K562 treated with DMSO at 1 percent for 4 hours (cell line): ENCODE measurements around the gene STT3A. TPM values are rescaled to one million over a fixed set of nuclear protein-coding genes. Genes with fewer than 3 reads are reported as not detected.

Experiments used
- total RNA-seq: library from RNA; unstranded; fragments of 300-600 nt; gene quantifications from 2 replicates; pipeline ENCODE4 v1.2.3, GENCODE V29; 2022; ENCODE audit not compliant: insufficient read depth

The STT3A gene
- total RNA-seq, result 143 and 190 TPM in 2 replicates

DNA sequence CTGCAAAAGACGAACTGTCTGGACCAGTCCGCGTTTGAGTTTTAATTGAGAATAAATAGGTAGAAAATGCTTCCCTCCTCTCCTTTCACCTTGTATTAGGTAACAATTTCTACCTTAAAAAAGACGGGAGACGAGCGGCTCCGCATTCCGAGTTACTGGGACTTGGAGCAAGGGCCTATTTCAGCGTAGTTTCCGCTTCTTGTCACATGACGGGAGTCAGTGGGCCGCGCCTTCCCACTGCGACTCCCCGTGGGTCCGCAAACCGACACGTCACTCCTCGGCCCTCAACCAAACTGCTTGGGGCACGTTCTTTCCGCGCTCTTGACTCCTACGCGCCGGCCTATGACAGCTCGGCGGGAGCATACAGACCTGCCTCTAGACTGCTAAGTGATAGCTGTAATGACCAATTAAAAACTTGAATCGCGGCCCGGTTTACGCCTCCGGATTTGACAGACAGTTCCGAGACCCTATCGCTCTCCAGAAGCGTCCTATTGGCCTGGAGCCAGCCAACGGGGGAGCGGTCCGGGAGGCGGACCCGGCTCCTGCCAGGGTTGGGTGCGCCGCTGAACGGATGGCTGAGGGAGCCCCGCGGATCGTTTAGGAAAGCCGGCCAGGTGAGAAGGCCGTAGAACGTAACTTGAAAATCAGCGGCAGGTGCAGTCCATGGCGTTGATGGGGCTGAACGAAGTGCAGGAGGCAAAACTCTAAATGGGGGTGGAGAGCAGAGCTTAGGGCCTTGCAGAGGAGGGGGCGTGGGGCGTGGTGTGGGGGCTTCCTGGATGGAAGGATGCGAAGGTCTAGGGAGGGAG is at the start of gene STT3A:
STT3A (plus strand) TSS at position 548 of the 809 bp plus-strand sequence. CDS start 3,064 bp downstream, outside the sequence.

DNA sequence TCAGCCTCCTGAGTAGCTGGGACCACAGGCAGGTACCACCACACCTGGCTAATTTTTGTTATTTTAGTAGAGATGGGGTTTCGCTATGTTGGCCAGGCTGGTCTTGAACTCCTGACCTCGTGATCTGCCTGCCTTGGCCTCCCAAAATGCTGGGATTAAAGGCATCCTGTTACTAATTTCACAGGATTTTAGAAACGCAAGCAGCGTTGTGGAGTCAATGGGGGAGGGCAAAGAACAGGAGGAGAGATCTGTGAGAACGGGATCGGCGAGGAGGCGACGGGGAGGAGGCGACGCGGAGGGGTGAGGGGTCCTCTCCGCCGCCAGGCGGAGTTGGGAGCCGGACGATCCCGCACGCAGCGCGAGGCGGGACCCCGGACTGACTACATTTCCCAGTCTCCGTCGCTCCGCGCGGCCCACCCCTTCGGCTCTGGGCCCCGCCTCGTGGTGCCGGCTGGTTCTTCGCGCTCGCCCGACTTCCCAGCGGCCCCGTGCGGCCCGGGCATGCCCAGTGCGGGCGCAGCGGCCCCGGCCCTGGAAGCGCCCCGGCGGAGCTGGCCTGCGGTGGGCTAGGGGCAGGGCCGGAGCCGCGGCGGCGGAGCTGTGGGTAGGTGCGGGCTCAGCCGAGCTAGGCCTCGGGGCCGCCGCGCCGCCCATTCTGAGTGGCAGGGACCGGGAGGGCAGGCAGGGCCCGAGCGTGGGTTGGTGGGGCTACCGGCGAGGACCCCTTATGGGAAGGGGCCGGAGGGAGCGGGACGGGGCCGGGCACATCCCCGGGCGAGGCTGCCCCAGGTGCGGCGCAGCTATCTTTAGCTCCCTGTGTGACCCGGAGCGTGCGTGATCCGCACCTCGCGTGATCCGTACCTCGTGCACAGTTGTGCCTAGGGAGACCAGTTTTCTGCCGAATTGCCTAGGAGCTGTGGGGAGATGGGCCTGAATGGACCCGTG is 23.4 kb upstream of the STT3A start, which contains the start of gene EI24:
EI24 (plus strand) TSS at position 508 of the 945 bp plus-strand sequence. CDS start 3,051 bp downstream, outside the sequence.

DNA sequence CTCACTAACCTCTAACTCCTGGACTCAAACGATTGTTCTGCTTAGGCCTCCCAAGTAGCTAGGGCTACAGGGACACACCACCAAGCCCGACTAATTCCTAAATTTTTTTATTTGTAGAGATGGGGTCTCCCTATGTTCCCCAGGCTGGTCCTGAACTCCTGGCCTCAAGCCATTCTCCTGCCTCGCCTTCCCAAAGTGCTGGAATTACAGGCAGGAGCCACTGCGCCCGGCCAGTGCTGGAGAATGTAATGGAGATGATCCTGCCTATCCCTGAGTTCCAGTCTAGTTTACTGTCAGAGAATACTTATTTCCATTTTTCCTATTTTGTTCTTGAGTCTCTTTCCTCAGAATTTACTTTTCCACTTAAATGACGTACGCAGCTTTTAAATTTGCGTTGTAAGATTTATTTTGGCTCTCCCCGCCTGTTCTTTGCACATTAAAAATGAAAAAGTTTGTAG is 32.1 kb downstream of the STT3A start, which contains the start of gene CHEK1:
CHEK1 (plus strand) TSS at position 408 of the 458 bp plus-strand sequence. CDS start 1,606 bp downstream, outside the sequence.

Other genes with a start within 250 kb of the STT3A start
- 12.8 and 16.0 TPM in 2 replicates for gene FEZ1, start 96.6 kb upstream of the STT3A start, total RNA-seq
- 128 and 167 TPM in 2 replicates for gene EI24, start 23.4 kb upstream of the STT3A start, total RNA-seq
- 49.6 and 54.5 TPM in 2 replicates for gene CHEK1, start 32.3 kb downstream of the STT3A start, total RNA-seq
- not detected in 2 replicates for gene ACRV1, start 88.0 kb downstream of the STT3A start, total RNA-seq
- gene PATE1, start 153.4 kb downstream of the STT3A start, total RNA-seq, result not detected in 2 replicates
- not detected in 2 replicates for gene PATE2, start 186.0 kb downstream of the STT3A start, total RNA-seq
- gene PATE3, start 195.3 kb downstream of the STT3A start, total RNA-seq, result not detected in 2 replicates
- gene PATE4, start 240.5 kb downstream of the STT3A start, total RNA-seq, result not detected in 2 replicates